Endothelial cell of umbilical vein (primary cell): ENCODE results near the gene SLC5A5. TPM values are rescaled to one million over a fixed set of nuclear protein-coding genes. Genes with fewer than 3 reads are reported as not detected.

Experiments used
- BruUV-seq: library from RNA; stranded (reverse); fragments of 400-500 nt; replicated peaks from 2 replicates; lab custom pipeline; 2021; lab: Mats Ljungman, UMichigan
- CTCF ChIA-PET: fragments of 300-600, 350-600 bp; sonication (Branson Sonifier 250); formaldehyde crosslinking; loops from one replicate; lab custom pipeline; 2021; ENCODE audit warnings: antibody characterized with exemption, inconsistent platforms; lab: Charles Lee
- POLR2A ChIA-PET: fragments of 300-600, 350-600 bp; sonication (Branson Sonifier 250); formaldehyde crosslinking; loops from one replicate; lab custom pipeline; 2021; ENCODE audit warnings: antibody characterized with exemption, inconsistent platforms; lab: Charles Lee
- DNase-seq: peaks from one replicate; pipeline ENCODE4 v3.0.0-alpha.2; 2011; ENCODE audit warnings: low read depth, low spot score
- FAIRE-seq: peaks from 2 replicates; lab custom pipeline; 2011; peaks lifted over from hg19 to GRCh38; lab: Jason Lieb, UNC
- H2AFZ ChIP-seq: 2 replicates; pipeline ENCODE4 v1.6.0; 2012; ENCODE audit warnings: low read depth, low read length, control low read depth, inconsistent platforms
- H3K27ac ChIP-seq: 2 replicates; pipeline ENCODE4 v1.5.1; 2011; ENCODE audit warnings: low read depth, mild to moderate bottlenecking, control low read depth, low read length, moderate library complexity; ENCODE audit not compliant: insufficient read depth
- H3K27me3 ChIP-seq, 2 experiments: 2 replicates each; pipeline versions ENCODE4 v1.6.0 to v1.6.1; 2011; ENCODE audit warnings: low read length in 2 of 2, mixed read lengths in 1 of 2; ENCODE audit not compliant: control insufficient read depth in 2 of 2, insufficient read depth in 2 of 2
- H3K36me3 ChIP-seq, 2 experiments: 2 replicates in 1 of 2; 3 replicates in 1 of 2; pipeline ENCODE4 v1.5.1; 2011; ENCODE audit warnings: low read length in 2 of 2, mild to moderate bottlenecking in 1 of 2, moderate library complexity in 1 of 2; ENCODE audit not compliant: control insufficient read depth in 2 of 2, insufficient read depth in 2 of 2; ENCODE audit errors: extremely low read depth in 1 of 2
- H3K4me1 ChIP-seq: 3 replicates; pipeline ENCODE4 v1.5.1; 2011; ENCODE audit warnings: mild to moderate bottlenecking, low read length; ENCODE audit not compliant: control insufficient read depth, insufficient read depth; ENCODE audit errors: extremely low read depth
- H3K4me2 ChIP-seq: 2 replicates; pipeline ENCODE4 v1.6.1; 2011; ENCODE audit warnings: low read length, control low read depth, mixed read lengths; ENCODE audit not compliant: insufficient read depth
- H3K4me3 ChIP-seq, 3 experiments: fragments of 200-600 bp in 1 of 3; sonication (generic), shearing (Covaris generic) in 1 of 3; replicated peaks in 1 of 3; 2 replicates each; pipeline ENCODE4 v1.5.1; 2011 to 2016; ENCODE audit warnings: control low read depth in 3 of 3, low read length in 3 of 3, mild to moderate bottlenecking in 2 of 3, inconsistent platforms in 1 of 3, low read depth in 1 of 3, moderate library complexity in 1 of 3; ENCODE audit not compliant: insufficient read depth in 1 of 3
- H3K79me2 ChIP-seq: 2 replicates; pipeline ENCODE4 v1.6.0; 2012; ENCODE audit warnings: low read length, inconsistent platforms; ENCODE audit not compliant: control insufficient read depth, insufficient read depth
- H3K9ac ChIP-seq: replicated peaks from 2 replicates; pipeline ENCODE3; 2011; ENCODE audit warnings: low read length, control low read depth; ENCODE audit not compliant: insufficient read depth; ENCODE audit errors: extremely low read depth
- H3K9me1 ChIP-seq: replicated peaks from 3 replicates; pipeline ENCODE4 v1.6.0; 2011; ENCODE audit warnings: mild to moderate bottlenecking, low read length; ENCODE audit not compliant: control insufficient read depth, insufficient read depth; ENCODE audit errors: extremely low read depth
- H3K9me3 ChIP-seq: replicated peaks from 2 replicates; pipeline ENCODE4 v1.5.1; 2012; ENCODE audit warnings: low read length, inconsistent platforms; ENCODE audit not compliant: control insufficient read depth, insufficient read depth
- H4K20me1 ChIP-seq: replicated peaks from 2 replicates; pipeline ENCODE3; 2011; ENCODE audit warnings: mild to moderate bottlenecking, low read length; ENCODE audit not compliant: control insufficient read depth, insufficient read depth; ENCODE audit errors: extremely low read depth
- EZH2 ChIP-seq: IDR thresholded peaks from 2 replicates; pipeline ENCODE4 v1.6.1; 2012; ENCODE audit warnings: borderline replicate concordance, low read depth, mild to moderate bottlenecking, moderate library complexity, low read length, inconsistent platforms; ENCODE audit not compliant: severe bottlenecking
- FOS ChIP-seq: IDR thresholded peaks from 2 replicates; pipeline ENCODE4 v1.6.1; 2011; ENCODE audit warnings: mild to moderate bottlenecking, low read length, moderate library complexity, borderline replicate concordance; ENCODE audit not compliant: insufficient read depth
- GATA2 ChIP-seq: IDR thresholded peaks from 2 replicates; pipeline ENCODE4 v1.7.0; 2011; ENCODE audit warnings: low read depth, mild to moderate bottlenecking, moderate library complexity, mixed read lengths, low read length; ENCODE audit not compliant: insufficient read length, insufficient read depth
- JUN ChIP-seq: IDR thresholded peaks from 2 replicates; pipeline ENCODE4 v1.6.1; 2011; ENCODE audit warnings: borderline replicate concordance, low read depth; ENCODE audit not compliant: insufficient read length, insufficient read depth
- MYC ChIP-seq: IDR thresholded peaks from one replicate; pipeline ENCODE4 v1.6.1; 2011; ENCODE audit warnings: mild to moderate bottlenecking, low read depth, low read length
- POLR2A ChIP-seq: IDR thresholded peaks from 2 replicates; pipeline ENCODE4 v1.6.1; 2012; ENCODE audit warnings: low read depth, mild to moderate bottlenecking, control low read depth, low read length
- POLR2AphosphoS5 ChIP-seq: IDR thresholded peaks from 2 replicates; pipeline ENCODE4 v1.6.1; 2012; ENCODE audit warnings: low read depth, mild to moderate bottlenecking, control low read depth, low read length, moderate library complexity; ENCODE audit not compliant: insufficient read depth
- dilution Hi-C: fragments of 300-500 bp; cut with MboI; formaldehyde crosslinking; loops from one replicate; pipeline ENCODE4 v1.15.0; 2019; ENCODE audit warnings: low sequenced_read_pairs; ENCODE audit not compliant: extremely low pct_ligation_motif_present
- intact Hi-C: fragments of 100-400 bp; cut with micrococcal nuclease; formaldehyde crosslinking; loops from one replicate; pipeline ENCODE4 v1.10.0; 2022
- polyA plus RNA-seq, 4 experiments: library from polyadenylated mRNA; depleted of rRNA in 3 of 4; stranded (reverse) in 3 of 4; unstranded in 1 of 4; fragments of >200 nt; gene quantifications; 2 replicates each; pipeline versions ENCODE4 v1.2.1 to v1.2.3, GENCODE V29; 2011 to 2012; ENCODE audit warnings: missing spikeins in 1 of 4
- total RNA-seq: library from RNA; stranded (reverse); gene quantifications from 2 replicates; pipeline ENCODE4 v1.2.3, GENCODE V29; 2021
- TF ChIP-seq, protein P1 (sequence below), 2 donors: IDR thresholded peaks; 1 replicate in 1 of 2; 2 replicates in 1 of 2; pipeline ENCODE4 v1.5.1; 2011; ENCODE audit warnings: low read length in 2 of 2, mild to moderate bottlenecking in 2 of 2, moderate library complexity in 2 of 2, control low read depth in 1 of 2, inconsistent platforms in 1 of 2, low read depth in 1 of 2; ENCODE audit not compliant: insufficient read depth in 1 of 2; ENCODE audit errors: extremely low read depth in 1 of 2
- TF ChIP-seq, protein P2 (sequence below): IDR thresholded peaks from 2 replicates; pipeline ENCODE4 v1.6.1; 2011; ENCODE audit not compliant: insufficient read depth, insufficient read length

SLC5A5 gene
- total and polyA plus RNA-seq, 2 donors (not counting 3 experiments of a cell fraction or from before 2014, with no cell fraction given): not detected

DNA sequence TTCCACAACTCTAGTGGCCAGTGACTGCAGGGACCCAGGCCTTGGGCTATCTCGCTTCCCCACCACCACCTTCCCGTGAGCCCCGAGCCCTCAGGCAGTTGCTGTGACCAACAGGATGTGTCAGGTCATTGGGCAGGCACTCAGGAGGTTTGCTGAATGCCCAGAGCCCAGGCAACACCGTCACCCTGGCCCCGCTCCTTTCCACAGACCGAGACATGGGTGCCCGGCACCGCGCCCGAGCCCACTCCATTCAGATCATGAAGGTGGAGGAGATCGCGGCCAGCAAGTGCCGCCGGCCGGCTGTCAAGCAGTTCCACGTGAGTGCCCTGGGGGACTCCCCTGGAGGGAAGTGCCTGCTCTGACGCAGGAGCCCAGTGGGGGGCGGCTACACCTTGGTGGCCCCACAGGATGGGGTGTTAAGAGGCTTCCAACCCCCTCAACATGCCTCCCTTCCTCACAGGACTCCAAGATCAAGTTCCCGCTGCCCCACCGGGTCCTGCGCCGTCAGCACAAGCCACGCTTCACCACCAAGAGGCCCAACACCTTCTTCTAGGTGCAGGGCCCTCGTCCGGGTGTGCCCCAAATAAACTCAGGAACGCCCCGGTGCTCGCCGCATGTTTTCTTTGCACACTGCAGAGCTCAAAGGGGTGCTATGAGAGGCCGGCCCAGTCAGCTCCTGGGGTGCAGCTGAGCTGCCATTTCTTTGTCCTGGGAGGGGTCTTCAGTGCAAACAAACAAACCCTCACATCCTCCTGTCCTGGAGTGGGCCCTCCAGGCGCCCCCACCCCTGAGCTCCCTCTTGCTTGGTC, 8.8 kb upstream of the SLC5A5 start:
- Histone ChIP-seq H3K36me3 (peaks cover 19 to 31% of the 10 kb centered on the region in 2 experiments), H3K9ac (no peak overlapping the region), H3K9me1 (no peaks in the 10 kb centered on the region), H3K4me1 (peaks cover 15% of the 10 kb centered on the region), H2AFZ (no peak overlapping the region), H4K20me1 (peaks cover 4% of the 10 kb centered on the region), H3K79me2 (peaks cover 32% of the 10 kb centered on the region), H3K27me3 (peaks cover 0 to 2% of the 10 kb centered on the region in 2 experiments), H3K9me3 (no peaks in the 10 kb centered on the region), H3K4me2 (no peak overlapping the region), H3K4me3 (no peak overlapping the region), H3K27ac (no peak overlapping the region)
- ChIA-PET POLR2A (no interaction called here), CTCF (interaction anchor here (1.2 to 3.4 kb wide), 2 partner anchors 9 to 70 kb away, joined by 4 to 22 read pairs; partner anchors contain the start of genes CCDC124 and SLC5A5)
- DNase-seq (no peak), FAIRE-seq (no peak)
- intact Hi-C loops: no loop called here
- BruUV-seq: no TSS peak
- dilution Hi-C loops: no loop called here
- TF ChIP-seq JUN (no peak), GATA2 (no peak), MYC (no peak), POLR2A (no peak), POLR2AphosphoS5 (no peak), FOS (no peak), EZH2 (no peak)
- TF ChIP-seq, protein P1, sequence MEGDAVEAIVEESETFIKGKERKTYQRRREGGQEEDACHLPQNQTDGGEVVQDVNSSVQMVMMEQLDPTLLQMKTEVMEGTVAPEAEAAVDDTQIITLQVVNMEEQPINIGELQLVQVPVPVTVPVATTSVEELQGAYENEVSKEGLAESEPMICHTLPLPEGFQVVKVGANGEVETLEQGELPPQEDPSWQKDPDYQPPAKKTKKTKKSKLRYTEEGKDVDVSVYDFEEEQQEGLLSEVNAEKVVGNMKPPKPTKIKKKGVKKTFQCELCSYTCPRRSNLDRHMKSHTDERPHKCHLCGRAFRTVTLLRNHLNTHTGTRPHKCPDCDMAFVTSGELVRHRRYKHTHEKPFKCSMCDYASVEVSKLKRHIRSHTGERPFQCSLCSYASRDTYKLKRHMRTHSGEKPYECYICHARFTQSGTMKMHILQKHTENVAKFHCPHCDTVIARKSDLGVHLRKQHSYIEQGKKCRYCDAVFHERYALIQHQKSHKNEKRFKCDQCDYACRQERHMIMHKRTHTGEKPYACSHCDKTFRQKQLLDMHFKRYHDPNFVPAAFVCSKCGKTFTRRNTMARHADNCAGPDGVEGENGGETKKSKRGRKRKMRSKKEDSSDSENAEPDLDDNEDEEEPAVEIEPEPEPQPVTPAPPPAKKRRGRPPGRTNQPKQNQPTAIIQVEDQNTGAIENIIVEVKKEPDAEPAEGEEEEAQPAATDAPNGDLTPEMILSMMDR (IDR thresholded peaks at IDR 0.05; ENCODE audit: extremely low read depth in 1 of 2, insufficient read depth in 1 of 2, low read depth in 1 of 2, low read length in 2 of 2): no peak
- TF ChIP-seq, protein P2, sequence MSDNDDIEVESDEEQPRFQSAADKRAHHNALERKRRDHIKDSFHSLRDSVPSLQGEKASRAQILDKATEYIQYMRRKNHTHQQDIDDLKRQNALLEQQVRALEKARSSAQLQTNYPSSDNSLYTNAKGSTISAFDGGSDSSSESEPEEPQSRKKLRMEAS: no peak
